K562 (cell line): ENCODE data around the gene GLOD4. TPM values are rescaled to one million over a fixed set of nuclear protein-coding genes. Genes with fewer than 3 reads are reported as not detected.
"Not testable (repeated sequence)": the region's sequence is repeated elsewhere in the genome, so short reads cannot be mapped to it uniquely, and the experiment has no call there.

Experiments used
- ATAC-seq: fragments of 200-7000 bp; cut with Tn5 transposase; 3 replicates; pipeline ENCODE4 v1.9.1; 2020; ENCODE audit warnings: moderate library complexity
- BruUV-seq: library from RNA; stranded (reverse); fragments of 400-500 nt; replicated peaks from 2 replicates; lab custom pipeline; 2021; lab: Mats Ljungman, UMichigan
- CTCF ChIA-PET: fragments of 300-600 bp; formaldehyde crosslinking; extraction: SDS; loops from one replicate; lab custom pipeline; 2021; ENCODE audit warnings: low intra/inter-chr PET ratio; lab: Yijun Ruan, JAX
- POLR2A ChIA-PET: fragments of 300-600, 350-650 bp; sonication (Branson Sonifier 250); formaldehyde crosslinking; extraction: SDS; loops from one replicate; lab custom pipeline; 2021; ENCODE audit warnings: antibody characterized with exemption, inconsistent platforms; lab: Yijun Ruan, JAX
- DNase-seq, 4 experiments: peaks; one replicate each; pipeline versions ENCODE4 v3.0.0 to v3.0.0-alpha.2; 2011 to 2018; ENCODE audit warnings: low spot score in 3 of 4, mixed read lengths in 3 of 4; ENCODE audit errors: extremely low read depth in 1 of 4
- FAIRE-seq: peaks from 2 replicates; lab custom pipeline; 2011; peaks lifted over from hg19 to GRCh38; lab: Jason Lieb, UNC
- H2AFZ ChIP-seq: 2 replicates; pipeline ENCODE4 v1.6.0; 2011; ENCODE audit warnings: low read depth, low read length, control low read depth, inconsistent platforms
- H3K27ac ChIP-seq: fragments of 200-600 bp; 3 replicates; pipeline ENCODE4 v1.8.0; 2011; ENCODE audit warnings: low read depth, mild to moderate bottlenecking, control low read depth, inconsistent platforms, low read length, moderate library complexity, mixed read lengths; ENCODE audit errors: extremely low read depth
- H3K27me3 ChIP-seq, 2 experiments: fragments of 300-600 bp in 1 of 2; 2 replicates in 1 of 2; 3 replicates in 1 of 2; pipeline versions ENCODE4 v1.6.0 to v1.8.0; 2011; ENCODE audit warnings: inconsistent platforms in 2 of 2, low read length in 2 of 2, mild to moderate bottlenecking in 1 of 2, mixed read lengths in 1 of 2, moderate library complexity in 1 of 2; ENCODE audit not compliant: control insufficient read depth in 2 of 2, insufficient read depth in 2 of 2
- H3K36me3 ChIP-seq: fragments of 300-600 bp; 3 replicates; pipeline ENCODE4 v1.8.0; 2011; ENCODE audit warnings: mild to moderate bottlenecking, low read length, inconsistent platforms; ENCODE audit not compliant: control insufficient read depth, insufficient read depth
- H3K4me1 ChIP-seq, 2 experiments: fragments of 200-600 bp in 1 of 2; replicated peaks in 1 of 2; 2 replicates in 1 of 2; 3 replicates in 1 of 2; pipeline versions ENCODE4 v1.5.1 to v1.8.0; 2011; ENCODE audit warnings: inconsistent platforms in 2 of 2, low read length in 2 of 2, mild to moderate bottlenecking in 1 of 2, mixed read lengths in 1 of 2, moderate library complexity in 1 of 2; ENCODE audit not compliant: control insufficient read depth in 2 of 2, insufficient read depth in 2 of 2
- H3K4me2 ChIP-seq: 2 replicates; pipeline ENCODE4 v1.6.1; 2011; ENCODE audit warnings: low read length, control low read depth, inconsistent platforms, mixed read lengths; ENCODE audit not compliant: insufficient read depth
- H3K4me3 ChIP-seq: fragments of 200-600 bp; sonication (generic), shearing (Covaris generic); 2 replicates; pipeline ENCODE4 v1.5.1; 2016; ENCODE audit warnings: control low read depth, inconsistent platforms
- H3K79me2 ChIP-seq: fragments of 200-600 bp; 3 replicates; pipeline ENCODE4 v1.8.0; 2011; ENCODE audit warnings: low read length, inconsistent platforms; ENCODE audit not compliant: control insufficient read depth, insufficient read depth
- H3K9ac ChIP-seq, 2 experiments: 2 replicates each; pipeline versions ENCODE4 v1.6.0 to v1.6.1; 2011; ENCODE audit warnings: low read depth in 2 of 2, low read length in 2 of 2, control low read depth in 1 of 2, inconsistent platforms in 1 of 2, mild to moderate bottlenecking in 1 of 2, mixed read lengths in 1 of 2; ENCODE audit not compliant: insufficient read depth in 1 of 2
- H3K9me1 ChIP-seq: one replicate; pipeline ENCODE4 v1.6.0; 2011; ENCODE audit warnings: inconsistent platforms, mild to moderate bottlenecking, low read length, moderate library complexity; ENCODE audit not compliant: control insufficient read depth, insufficient read depth
- H3K9me3 ChIP-seq: replicated peaks from 2 replicates; pipeline ENCODE4 v1.5.1; 2011; ENCODE audit warnings: low read depth, low read length, inconsistent platforms; ENCODE audit not compliant: control insufficient read depth, insufficient read depth
- H4K20me1 ChIP-seq: replicated peaks from 2 replicates; pipeline ENCODE4 v1.6.1; 2011; ENCODE audit warnings: low read length, inconsistent platforms, mixed read lengths; ENCODE audit not compliant: control insufficient read depth, insufficient read depth
- CREB3 ChIP-seq: fragments of 450-650 bp; conservative IDR thresholded peaks from 2 replicates; pipeline ENCODE4 v1.6.1; 2016; ENCODE audit warnings: missing genetic modification characterization, low read depth, mild to moderate bottlenecking, missing compliant biosample characterization, moderate library complexity
- FUS ChIP-seq: fragments of 200-400 bp; formaldehyde crosslinking; optimal IDR thresholded peaks from 2 replicates; pipeline ENCODE3; 2017; ENCODE audit warnings: low read depth, low read length
- POLR2G ChIP-seq: fragments of 200-400 bp; formaldehyde crosslinking; IDR thresholded peaks from 2 replicates; pipeline ENCODE4 v1.6.1; 2017; ENCODE audit warnings: low read depth, mild to moderate bottlenecking, antibody characterized with exemption, low read length, moderate library complexity
- RBM15 ChIP-seq: fragments of 200-400 bp; formaldehyde crosslinking; IDR thresholded peaks from 2 replicates; pipeline ENCODE4 v1.6.1; 2018; ENCODE audit warnings: mild to moderate bottlenecking, low read length, moderate library complexity; ENCODE audit not compliant: insufficient read depth
- SIRT6 ChIP-seq: IDR thresholded peaks from one replicate; pipeline ENCODE4 v1.6.1; 2012; ENCODE audit warnings: low read depth, mild to moderate bottlenecking, control low read depth, inconsistent platforms, low read length, moderate library complexity
- ZNF384 ChIP-seq: IDR thresholded peaks from 2 replicates; pipeline ENCODE4 v1.6.1; 2012; ENCODE audit warnings: low read depth, low read length, improper control_type of control experiment
- WGBS: fragments of 100-300 bp; shearing (Covaris generic); methylation state at CpG from one replicate; pipeline ENCODE4 v1.1.6; 2016; ENCODE audit warnings: low coverage, mixed read lengths; ENCODE audit not compliant: insufficient coverage; ENCODE audit errors: missing lambda C conversion rate; 5-methylcytosine and 5-hydroxymethylcytosine counted together
- in situ Hi-C: fragments of 300-500 bp; cut with MboI; formaldehyde crosslinking; loops from 4 replicates; pipeline ENCODE4 v1.15.0; 2018; ENCODE audit warnings: inconsistent platforms, mixed read lengths
- intact Hi-C: fragments of 100-400 bp; cut with micrococcal nuclease; formaldehyde crosslinking; loops from 2 replicates; pipeline ENCODE4 v1.14.2; 2022
- polyA plus RNA-seq, 8 experiments: library from polyadenylated mRNA; depleted of rRNA in 4 of 8; stranded (reverse) in 5 of 8; unstranded in 3 of 8; fragments of >200 nt; fragmentation: Nextera tagmentation in 2 of 8; fragmentation: Illumina TruSeq in 1 of 8; extraction: Ambion mirVana in 2 of 8; extraction: Trizol in 1 of 8; gene quantifications; 2 replicates each; pipeline versions ENCODE4 v1.2.1 to v1.2.3, GENCODE V29; 2011 to 2014; ENCODE audit warnings: inconsistent platforms in 1 of 8, missing spikeins in 1 of 8
- total RNA-seq, 7 experiments: library from RNA; depleted of rRNA in 6 of 7; stranded (reverse); fragments of >200 nt in 6 of 7; fragmentation: Illumina TruSeq in 2 of 7; extraction: Trizol in 2 of 7; gene quantifications; 2 replicates each; pipeline versions ENCODE4 v1.2.1 to v1.2.3, GENCODE V29; 2011 to 2021; ENCODE audit warnings: low replicate concordance in 1 of 7

The GLOD4 gene
- total and polyA plus RNA-seq, 9 of the 15 experiments (the other 6 are each of a cell fraction or from before 2014, with no cell fraction given): 52.0 to 109 (median 64.9) TPM

GRCh38 chr17:759964-760363 is 22.1 kb downstream of the GLOD4 start:
- H3K4me1 ChIP-seq: no peaks in the 10 kb centered on the region
- no peak for DNase-seq
- peaks cover 55% of the 10 kb centered on the region for H3K36me3 ChIP-seq
- H3K4me3 ChIP-seq: no peak overlapping the region
- no peak overlapping the region for H3K9ac ChIP-seq
- WGBS: 98% methylated on average over 5 of the region's 5 CpGs
- TF ChIP-seq ZNF384: no peak
- TF ChIP-seq RBM15: no peak
- no peak for TF ChIP-seq FUS
- TF ChIP-seq CREB3 (tag): no peak
- TF ChIP-seq SIRT6: no peak
- TF ChIP-seq POLR2G: no peak
- ChIA-PET POLR2A (interaction anchor here (0.6 kb wide), 1 partner anchor 32 kb away, joined by 3 read pairs; no protein-coding TSS in a partner anchor), CTCF (no interaction called here)
- no peaks in the 10 kb centered on the region for H3K79me2 ChIP-seq
- no peak overlapping the region for H2AFZ ChIP-seq
- no peak for FAIRE-seq
- in situ Hi-C loops: no loop called here
- no peak for ATAC-seq
- intact Hi-C loops: no loop called here
- H3K4me2 ChIP-seq: no peak overlapping the region
- no peaks in the 10 kb centered on the region for H3K27me3 ChIP-seq
- no TSS peak for BruUV-seq
- no peaks in the 10 kb centered on the region for H3K9me3 ChIP-seq
- no peak overlapping the region for H3K27ac ChIP-seq
- no peaks in the 10 kb centered on the region for H3K9me1 ChIP-seq
- no peaks in the 10 kb centered on the region for H4K20me1 ChIP-seq

- H3K4me3 ChIP-seq, H3K9me3 ChIP-seq, H3K9me1 ChIP-seq, H2AFZ ChIP-seq, H4K20me1 ChIP-seq, H3K9ac ChIP-seq, H3K27ac ChIP-seq, BruUV-seq, FAIRE-seq, ATAC-seq, DNase-seq, CTCF ChIA-PET, H3K27me3 ChIP-seq, intact Hi-C loops, H3K4me2 ChIP-seq, H3K79me2 ChIP-seq, in situ Hi-C loops: not testable (repeated sequence)
- Histone ChIP-seq H3K4me1 (peaks cover 7 to 12% of the 10 kb centered on the region in 2 experiments; a peak in 3 of 5 replicates), H3K36me3 (peaks cover 31% of the 10 kb centered on the region)
- 94% methylated on average over 3 of the region's 15 CpGs for WGBS
- POLR2A ChIA-PET: interaction anchor here (0.7 to 1.7 kb wide), 2 partner anchors 8 to 624 kb away, joined by 4 to 5 read pairs; no protein-coding TSS in a partner anchor
These were observed 26.0 kb downstream of the GLOD4 start for GRCh38 chr17:756010-756567.
